ENCODE measurements around the gene PHIP.

The PHIP gene

DNA sequence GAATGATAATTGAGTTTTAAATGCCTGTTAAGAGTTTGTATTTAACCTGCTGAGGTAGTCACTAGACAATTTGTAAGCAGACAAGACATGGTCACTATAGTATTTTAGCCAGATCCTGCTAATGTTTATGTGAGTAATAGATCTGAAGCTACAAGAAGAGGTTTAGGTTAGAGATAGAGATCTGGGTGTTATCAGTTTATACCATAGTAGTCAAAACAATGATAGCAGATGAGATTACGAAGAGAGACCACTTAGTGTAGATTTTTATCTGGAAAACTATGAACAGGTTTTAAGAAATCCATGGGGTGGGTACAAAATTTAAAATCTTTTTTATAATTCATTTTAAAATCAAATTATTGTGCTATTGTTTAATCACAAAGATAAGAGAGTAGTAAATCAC, 47.5 kb downstream of the PHIP start:
- Histone ChIP-seq H3K27ac (ENCODE audit: low read depth, low read length) (no peak overlapping the region), H3K9ac (ENCODE audit: low read length in 5 of 5) (no peak overlapping the region), H3K27me3 (ENCODE audit: control insufficient read depth in 5 of 5, insufficient read depth in 4 of 5, low read length in 5 of 5) (no peaks in the 10 kb centered on the region), H3K9me3 (ENCODE audit: control insufficient read depth in 5 of 5, low read length in 5 of 5) (no peaks in the 10 kb centered on the region), H3K4me1 (ENCODE audit: control insufficient read depth in 5 of 5, insufficient read depth in 5 of 5, low read length in 5 of 5) (peaks cover 0 to 5% (median 0%) of the 10 kb centered on the region in 5 donors), H3K36me3 (ENCODE audit: control insufficient read depth in 5 of 5, insufficient read depth in 5 of 5, low read length in 5 of 5) (peaks cover 5 to 15% (median 11%) of the 10 kb centered on the region in 5 donors), H3K4me3 (ENCODE audit: low read depth in 1 of 5, low read length in 5 of 5) (no peak overlapping the region)

- no peak overlapping the region for H3K9ac ChIP-seq (ENCODE audit: low read length in 5 of 5)
- H3K27ac ChIP-seq (ENCODE audit: low read depth, low read length) = no peak overlapping the region
- H3K9me3 ChIP-seq (ENCODE audit: control insufficient read depth in 5 of 5, low read length in 5 of 5) = no peaks in the 10 kb centered on the region
- no peak overlapping the region for H3K4me3 ChIP-seq (ENCODE audit: low read depth in 1 of 5, low read length in 5 of 5)
- H3K4me1 ChIP-seq (ENCODE audit: control insufficient read depth in 5 of 5, insufficient read depth in 5 of 5, low read length in 5 of 5) = peaks cover 0 to 2% (median 0%) of the 10 kb centered on the region in 5 donors
- H3K27me3 ChIP-seq (ENCODE audit: control insufficient read depth in 5 of 5, insufficient read depth in 4 of 5, low read length in 5 of 5) = no peaks in the 10 kb centered on the region
- peaks cover 6 to 15% (median 11%) of the 10 kb centered on the region in 5 donors for H3K36me3 ChIP-seq (ENCODE audit: control insufficient read depth in 5 of 5, insufficient read depth in 5 of 5, low read length in 5 of 5)
Observed at GRCh38 chr6:79030023-79030422, 48.0 kb downstream of the PHIP start.

DNA sequence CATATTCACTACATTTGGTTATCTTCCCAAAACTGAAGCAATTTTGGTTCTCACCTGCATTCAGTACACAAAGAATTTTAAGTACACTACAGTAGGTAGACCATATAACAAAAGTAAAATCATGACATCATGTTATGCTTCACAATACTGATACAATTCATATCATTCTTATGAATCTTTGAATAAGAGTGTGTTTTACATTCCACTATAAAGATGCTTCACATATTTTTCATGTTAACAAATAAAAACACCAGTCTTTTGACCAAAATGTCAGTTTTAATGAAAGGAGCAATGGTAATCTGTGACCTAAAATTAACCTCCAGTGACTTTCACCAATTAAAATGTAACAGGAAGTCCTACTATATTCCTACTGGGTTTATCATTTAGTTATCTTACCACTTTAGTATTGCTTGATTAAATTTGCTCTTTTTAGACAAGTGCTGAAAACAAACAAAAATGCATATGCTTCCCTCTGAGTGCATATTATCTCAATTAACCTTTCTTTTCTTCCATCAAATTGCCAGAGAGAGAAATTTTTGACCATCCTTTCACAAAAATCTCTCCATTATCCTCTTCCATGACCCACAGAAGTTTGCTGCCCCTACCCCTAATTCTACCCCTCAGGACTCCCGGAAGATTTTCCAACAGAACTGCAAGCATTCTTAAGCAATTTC, 49.3 kb downstream of the PHIP start:
- Histone ChIP-seq H3K9me3 (ENCODE audit: control insufficient read depth in 5 of 5, low read length in 5 of 5) (no peaks in the 10 kb centered on the region), H3K36me3 (ENCODE audit: control insufficient read depth in 5 of 5, insufficient read depth in 5 of 5, low read length in 5 of 5) (peaks cover 6 to 18% (median 11%) of the 10 kb centered on the region in 5 donors), H3K4me3 (ENCODE audit: low read depth in 1 of 5, low read length in 5 of 5) (no peak overlapping the region), H3K27me3 (ENCODE audit: control insufficient read depth in 5 of 5, insufficient read depth in 4 of 5, low read length in 5 of 5) (no peaks in the 10 kb centered on the region), H3K4me1 (ENCODE audit: control insufficient read depth in 5 of 5, insufficient read depth in 5 of 5, low read length in 5 of 5) (peaks cover 0 to 2% (median 0%) of the 10 kb centered on the region in 5 donors), H3K27ac (ENCODE audit: low read depth, low read length) (no peak overlapping the region), H3K9ac (ENCODE audit: low read length in 5 of 5) (no peak overlapping the region)

- Histone ChIP-seq H3K27ac (ENCODE audit: low read depth, low read length) (no peak overlapping the region), H3K27me3 (ENCODE audit: control insufficient read depth in 5 of 5, insufficient read depth in 4 of 5, low read length in 5 of 5) (no peaks in the 10 kb centered on the region), H3K9ac (ENCODE audit: low read length in 5 of 5) (no peak overlapping the region), H3K4me3 (ENCODE audit: low read depth in 1 of 5, low read length in 5 of 5) (no peak overlapping the region), H3K9me3 (ENCODE audit: control insufficient read depth in 5 of 5, low read length in 5 of 5) (no peaks in the 10 kb centered on the region), H3K4me1 (ENCODE audit: control insufficient read depth in 5 of 5, insufficient read depth in 5 of 5, low read length in 5 of 5) (no peaks in the 10 kb centered on the region), H3K36me3 (ENCODE audit: control insufficient read depth in 5 of 5, insufficient read depth in 5 of 5, low read length in 5 of 5) (peaks cover 17 to 46% (median 31%) of the 10 kb centered on the region in 5 donors)
Observed at GRCh38 chr6:79011940-79012339, 66.1 kb downstream of the PHIP start.

- peaks cover 8 to 32% (median 23%) of the 10 kb centered on the region in 5 donors for H3K36me3 ChIP-seq (ENCODE audit: control insufficient read depth in 5 of 5, insufficient read depth in 5 of 5, low read length in 5 of 5)
- H3K4me1 ChIP-seq (ENCODE audit: control insufficient read depth in 5 of 5, insufficient read depth in 5 of 5, low read length in 5 of 5) = no peaks in the 10 kb centered on the region
- H3K27ac ChIP-seq (ENCODE audit: low read depth, low read length) = no peak overlapping the region
Observed at GRCh38 chr6:79010422-79010821, 67.6 kb downstream of the PHIP start.

GRCh38 chr6:79009819-79010218, 68.2 kb downstream of the PHIP start:
- Histone ChIP-seq H3K36me3 (ENCODE audit: control insufficient read depth in 5 of 5, insufficient read depth in 5 of 5, low read length in 5 of 5) (peaks cover 6 to 26% (median 17%) of the 10 kb centered on the region in 5 donors), H3K9me3 (ENCODE audit: control insufficient read depth in 5 of 5, low read length in 5 of 5) (no peaks in the 10 kb centered on the region), H3K9ac (ENCODE audit: low read length in 5 of 5) (no peak overlapping the region), H3K27ac (ENCODE audit: low read depth, low read length) (no peak overlapping the region), H3K4me1 (ENCODE audit: control insufficient read depth in 5 of 5, insufficient read depth in 5 of 5, low read length in 5 of 5) (no peaks in the 10 kb centered on the region), H3K4me3 (ENCODE audit: low read depth in 1 of 5, low read length in 5 of 5) (no peak overlapping the region), H3K27me3 (ENCODE audit: control insufficient read depth in 5 of 5, insufficient read depth in 4 of 5, low read length in 5 of 5) (no peaks in the 10 kb centered on the region)

More at GRCh38 chr6:79010422-79010821, 67.6 kb downstream of the PHIP start:
- Histone ChIP-seq H3K9ac (ENCODE audit: low read length in 5 of 5) (no peak overlapping the region), H3K9me3 (ENCODE audit: control insufficient read depth in 5 of 5, low read length in 5 of 5) (no peaks in the 10 kb centered on the region), H3K4me3 (ENCODE audit: low read depth in 1 of 5, low read length in 5 of 5) (no peak overlapping the region), H3K27me3 (ENCODE audit: control insufficient read depth in 5 of 5, insufficient read depth in 4 of 5, low read length in 5 of 5) (no peaks in the 10 kb centered on the region)

DNA sequence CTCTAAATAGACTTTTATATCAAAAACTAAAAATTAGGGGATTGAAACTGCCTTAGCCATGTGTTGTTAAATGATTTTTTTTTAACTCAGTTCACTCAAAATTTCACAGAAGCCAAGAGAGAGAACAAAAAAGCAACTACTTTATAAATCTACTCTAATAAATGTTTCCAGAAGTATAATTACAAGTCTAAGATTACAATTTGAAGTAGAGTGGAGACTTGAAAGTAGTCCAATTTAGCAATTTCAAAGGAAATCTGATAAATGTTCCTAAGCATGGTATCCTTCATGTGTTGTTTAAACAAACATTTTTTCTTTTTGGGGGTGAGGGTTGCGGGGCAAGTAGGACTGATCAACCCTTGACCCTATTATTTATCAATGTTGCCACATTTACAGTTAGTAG, 72.6 kb downstream of the PHIP start:
- H3K4me3 ChIP-seq (ENCODE audit: low read depth in 1 of 5, low read length in 5 of 5) = no peak overlapping the region
- H3K4me1 ChIP-seq (ENCODE audit: control insufficient read depth in 5 of 5, insufficient read depth in 5 of 5, low read length in 5 of 5) = no peaks in the 10 kb centered on the region
- no peaks in the 10 kb centered on the region for H3K9me3 ChIP-seq (ENCODE audit: control insufficient read depth in 5 of 5, low read length in 5 of 5)
- H3K36me3 ChIP-seq (ENCODE audit: control insufficient read depth in 5 of 5, insufficient read depth in 5 of 5, low read length in 5 of 5) = peaks cover 6 to 49% (median 34%) of the 10 kb centered on the region in 5 donors
- no peak overlapping the region for H3K27ac ChIP-seq (ENCODE audit: low read depth, low read length)
- H3K9ac ChIP-seq (ENCODE audit: low read length in 5 of 5) = no peak overlapping the region
- no peaks in the 10 kb centered on the region for H3K27me3 ChIP-seq (ENCODE audit: control insufficient read depth in 5 of 5, insufficient read depth in 4 of 5, low read length in 5 of 5)

GRCh38 chr6:79005024-79005423, 73.0 kb downstream of the PHIP start:
- H3K4me3 ChIP-seq (ENCODE audit: low read depth in 1 of 5, low read length in 5 of 5) = no peak overlapping the region
- H3K27ac ChIP-seq (ENCODE audit: low read depth, low read length) = no peak overlapping the region
- no peaks in the 10 kb centered on the region for H3K9me3 ChIP-seq (ENCODE audit: control insufficient read depth in 5 of 5, low read length in 5 of 5)
- no peaks in the 10 kb centered on the region for H3K4me1 ChIP-seq (ENCODE audit: control insufficient read depth in 5 of 5, insufficient read depth in 5 of 5, low read length in 5 of 5)
- no peak overlapping the region for H3K9ac ChIP-seq (ENCODE audit: low read length in 5 of 5)
- H3K36me3 ChIP-seq (ENCODE audit: control insufficient read depth in 5 of 5, insufficient read depth in 5 of 5, low read length in 5 of 5) = peaks cover 6 to 51% (median 35%) of the 10 kb centered on the region in 5 donors
- no peaks in the 10 kb centered on the region for H3K27me3 ChIP-seq (ENCODE audit: control insufficient read depth in 5 of 5, insufficient read depth in 4 of 5, low read length in 5 of 5)

GRCh38 chr6:79004239-79004638, 73.8 kb downstream of the PHIP start:
- Histone ChIP-seq H3K4me1 (ENCODE audit: control insufficient read depth in 5 of 5, insufficient read depth in 5 of 5, low read length in 5 of 5) (no peaks in the 10 kb centered on the region), H3K4me3 (ENCODE audit: low read depth in 1 of 5, low read length in 5 of 5) (no peak overlapping the region), H3K9me3 (ENCODE audit: control insufficient read depth in 5 of 5, low read length in 5 of 5) (no peaks in the 10 kb centered on the region), H3K9ac (ENCODE audit: low read length in 5 of 5) (no peak overlapping the region), H3K27ac (ENCODE audit: low read depth, low read length) (no peak overlapping the region), H3K36me3 (ENCODE audit: control insufficient read depth in 5 of 5, insufficient read depth in 5 of 5, low read length in 5 of 5) (peaks cover 8 to 46% (median 33%) of the 10 kb centered on the region in 5 donors), H3K27me3 (ENCODE audit: control insufficient read depth in 5 of 5, insufficient read depth in 4 of 5, low read length in 5 of 5) (no peaks in the 10 kb centered on the region)

DNA sequence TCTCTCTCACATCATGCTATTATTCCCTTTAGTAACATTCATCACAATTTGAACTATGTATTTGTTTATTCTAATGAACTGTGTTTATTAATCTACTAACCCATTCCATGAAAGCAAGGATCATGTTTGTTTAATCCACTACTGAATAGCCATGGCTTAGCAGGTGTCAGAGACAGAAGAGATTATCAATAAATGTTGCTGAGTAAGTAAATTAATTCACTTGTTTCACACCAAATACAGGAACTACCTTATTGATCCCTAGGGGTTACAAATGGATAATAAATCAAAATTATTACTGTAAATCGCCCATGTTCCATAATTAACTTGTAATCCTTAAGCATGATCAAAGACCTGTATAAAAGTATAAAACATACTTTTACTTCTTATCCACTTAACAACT, 76.6 kb downstream of the PHIP start:
- Histone ChIP-seq H3K4me1 (ENCODE audit: control insufficient read depth in 5 of 5, insufficient read depth in 5 of 5, low read length in 5 of 5) (no peaks in the 10 kb centered on the region), H3K9me3 (ENCODE audit: control insufficient read depth in 5 of 5, low read length in 5 of 5) (no peaks in the 10 kb centered on the region), H3K9ac (ENCODE audit: low read length in 5 of 5) (no peak overlapping the region), H3K27me3 (ENCODE audit: control insufficient read depth in 5 of 5, insufficient read depth in 4 of 5, low read length in 5 of 5) (no peaks in the 10 kb centered on the region), H3K4me3 (ENCODE audit: low read depth in 1 of 5, low read length in 5 of 5) (no peak overlapping the region), H3K36me3 (ENCODE audit: control insufficient read depth in 5 of 5, insufficient read depth in 5 of 5, low read length in 5 of 5) (peaks cover 30 to 63% (median 52%) of the 10 kb centered on the region in 5 donors), H3K27ac (ENCODE audit: low read depth, low read length) (no peak overlapping the region)
